Endothelial cell of umbilical vein (primary cell): Measurements from ENCODE around the gene SNX24. TPM values are rescaled to one million over a fixed set of nuclear protein-coding genes. Genes with fewer than 3 reads are reported as not detected.

ENCODE experiments used
- BruUV-seq: library from RNA; stranded (reverse); fragments of 400-500 nt; replicated peaks from 2 replicates; lab custom pipeline; 2021; lab: Mats Ljungman, UMichigan
- CTCF ChIA-PET: fragments of 300-600, 350-600 bp; sonication (Branson Sonifier 250); formaldehyde crosslinking; loops from one replicate; lab custom pipeline; 2021; ENCODE audit warnings: antibody characterized with exemption, inconsistent platforms; lab: Charles Lee
- POLR2A ChIA-PET: fragments of 300-600, 350-600 bp; sonication (Branson Sonifier 250); formaldehyde crosslinking; loops from one replicate; lab custom pipeline; 2021; ENCODE audit warnings: antibody characterized with exemption, inconsistent platforms; lab: Charles Lee
- DNase-seq: peaks from one replicate; pipeline ENCODE4 v3.0.0-alpha.2; 2011; ENCODE audit warnings: low read depth, low spot score
- FAIRE-seq: peaks from 2 replicates; lab custom pipeline; 2011; peaks lifted over from hg19 to GRCh38; lab: Jason Lieb, UNC
- H2AFZ ChIP-seq: 2 replicates; pipeline ENCODE4 v1.6.0; 2012; ENCODE audit warnings: low read depth, low read length, control low read depth, inconsistent platforms
- H3K27ac ChIP-seq: 2 replicates; pipeline ENCODE4 v1.5.1; 2011; ENCODE audit warnings: low read depth, mild to moderate bottlenecking, control low read depth, low read length, moderate library complexity; ENCODE audit not compliant: insufficient read depth
- H3K27me3 ChIP-seq, 2 experiments: 2 replicates each; pipeline versions ENCODE4 v1.6.0 to v1.6.1; 2011; ENCODE audit warnings: low read length in 2 of 2, mixed read lengths in 1 of 2; ENCODE audit not compliant: control insufficient read depth in 2 of 2, insufficient read depth in 2 of 2
- H3K36me3 ChIP-seq, 2 experiments: 2 replicates in 1 of 2; 3 replicates in 1 of 2; pipeline ENCODE4 v1.5.1; 2011; ENCODE audit warnings: low read length in 2 of 2, mild to moderate bottlenecking in 1 of 2, moderate library complexity in 1 of 2; ENCODE audit not compliant: control insufficient read depth in 2 of 2, insufficient read depth in 2 of 2; ENCODE audit errors: extremely low read depth in 1 of 2
- H3K4me1 ChIP-seq: 3 replicates; pipeline ENCODE4 v1.5.1; 2011; ENCODE audit warnings: mild to moderate bottlenecking, low read length; ENCODE audit not compliant: control insufficient read depth, insufficient read depth; ENCODE audit errors: extremely low read depth
- H3K4me2 ChIP-seq: 2 replicates; pipeline ENCODE4 v1.6.1; 2011; ENCODE audit warnings: low read length, control low read depth, mixed read lengths; ENCODE audit not compliant: insufficient read depth
- H3K4me3 ChIP-seq, 3 experiments: fragments of 200-600 bp in 1 of 3; sonication (generic), shearing (Covaris generic) in 1 of 3; replicated peaks in 1 of 3; 2 replicates each; pipeline ENCODE4 v1.5.1; 2011 to 2016; ENCODE audit warnings: control low read depth in 3 of 3, low read length in 3 of 3, mild to moderate bottlenecking in 2 of 3, inconsistent platforms in 1 of 3, low read depth in 1 of 3, moderate library complexity in 1 of 3; ENCODE audit not compliant: insufficient read depth in 1 of 3
- H3K79me2 ChIP-seq: 2 replicates; pipeline ENCODE4 v1.6.0; 2012; ENCODE audit warnings: low read length, inconsistent platforms; ENCODE audit not compliant: control insufficient read depth, insufficient read depth
- H3K9ac ChIP-seq: replicated peaks from 2 replicates; pipeline ENCODE3; 2011; ENCODE audit warnings: low read length, control low read depth; ENCODE audit not compliant: insufficient read depth; ENCODE audit errors: extremely low read depth
- H3K9me1 ChIP-seq: replicated peaks from 3 replicates; pipeline ENCODE4 v1.6.0; 2011; ENCODE audit warnings: mild to moderate bottlenecking, low read length; ENCODE audit not compliant: control insufficient read depth, insufficient read depth; ENCODE audit errors: extremely low read depth
- H3K9me3 ChIP-seq: replicated peaks from 2 replicates; pipeline ENCODE4 v1.5.1; 2012; ENCODE audit warnings: low read length, inconsistent platforms; ENCODE audit not compliant: control insufficient read depth, insufficient read depth
- H4K20me1 ChIP-seq: replicated peaks from 2 replicates; pipeline ENCODE3; 2011; ENCODE audit warnings: mild to moderate bottlenecking, low read length; ENCODE audit not compliant: control insufficient read depth, insufficient read depth; ENCODE audit errors: extremely low read depth
- EZH2 ChIP-seq: IDR thresholded peaks from 2 replicates; pipeline ENCODE4 v1.6.1; 2012; ENCODE audit warnings: borderline replicate concordance, low read depth, mild to moderate bottlenecking, moderate library complexity, low read length, inconsistent platforms; ENCODE audit not compliant: severe bottlenecking
- FOS ChIP-seq: IDR thresholded peaks from 2 replicates; pipeline ENCODE4 v1.6.1; 2011; ENCODE audit warnings: mild to moderate bottlenecking, low read length, moderate library complexity, borderline replicate concordance; ENCODE audit not compliant: insufficient read depth
- GATA2 ChIP-seq: IDR thresholded peaks from 2 replicates; pipeline ENCODE4 v1.7.0; 2011; ENCODE audit warnings: low read depth, mild to moderate bottlenecking, moderate library complexity, mixed read lengths, low read length; ENCODE audit not compliant: insufficient read length, insufficient read depth
- JUN ChIP-seq: IDR thresholded peaks from 2 replicates; pipeline ENCODE4 v1.6.1; 2011; ENCODE audit warnings: borderline replicate concordance, low read depth; ENCODE audit not compliant: insufficient read length, insufficient read depth
- MYC ChIP-seq: IDR thresholded peaks from one replicate; pipeline ENCODE4 v1.6.1; 2011; ENCODE audit warnings: mild to moderate bottlenecking, low read depth, low read length
- POLR2A ChIP-seq: IDR thresholded peaks from 2 replicates; pipeline ENCODE4 v1.6.1; 2012; ENCODE audit warnings: low read depth, mild to moderate bottlenecking, control low read depth, low read length
- POLR2AphosphoS5 ChIP-seq: IDR thresholded peaks from 2 replicates; pipeline ENCODE4 v1.6.1; 2012; ENCODE audit warnings: low read depth, mild to moderate bottlenecking, control low read depth, low read length, moderate library complexity; ENCODE audit not compliant: insufficient read depth
- dilution Hi-C: fragments of 300-500 bp; cut with MboI; formaldehyde crosslinking; loops from one replicate; pipeline ENCODE4 v1.15.0; 2019; ENCODE audit warnings: low sequenced_read_pairs; ENCODE audit not compliant: extremely low pct_ligation_motif_present
- intact Hi-C: fragments of 100-400 bp; cut with micrococcal nuclease; formaldehyde crosslinking; loops from one replicate; pipeline ENCODE4 v1.10.0; 2022
- polyA plus RNA-seq, 4 experiments: library from polyadenylated mRNA; depleted of rRNA in 3 of 4; stranded (reverse) in 3 of 4; unstranded in 1 of 4; fragments of >200 nt; gene quantifications; 2 replicates each; pipeline versions ENCODE4 v1.2.1 to v1.2.3, GENCODE V29; 2011 to 2012; ENCODE audit warnings: missing spikeins in 1 of 4
- total RNA-seq: library from RNA; stranded (reverse); gene quantifications from 2 replicates; pipeline ENCODE4 v1.2.3, GENCODE V29; 2021
- TF ChIP-seq, protein P1 (sequence below), 2 donors: IDR thresholded peaks; 1 replicate in 1 of 2; 2 replicates in 1 of 2; pipeline ENCODE4 v1.5.1; 2011; ENCODE audit warnings: low read length in 2 of 2, mild to moderate bottlenecking in 2 of 2, moderate library complexity in 2 of 2, control low read depth in 1 of 2, inconsistent platforms in 1 of 2, low read depth in 1 of 2; ENCODE audit not compliant: insufficient read depth in 1 of 2; ENCODE audit errors: extremely low read depth in 1 of 2
- TF ChIP-seq, protein P2 (sequence below): IDR thresholded peaks from 2 replicates; pipeline ENCODE4 v1.6.1; 2011; ENCODE audit not compliant: insufficient read depth, insufficient read length

The SNX24 gene
- total and polyA plus RNA-seq, 2 donors (not counting 3 experiments of a cell fraction or from before 2014, with no cell fraction given): 2.9 to 14.9 TPM

DNA sequence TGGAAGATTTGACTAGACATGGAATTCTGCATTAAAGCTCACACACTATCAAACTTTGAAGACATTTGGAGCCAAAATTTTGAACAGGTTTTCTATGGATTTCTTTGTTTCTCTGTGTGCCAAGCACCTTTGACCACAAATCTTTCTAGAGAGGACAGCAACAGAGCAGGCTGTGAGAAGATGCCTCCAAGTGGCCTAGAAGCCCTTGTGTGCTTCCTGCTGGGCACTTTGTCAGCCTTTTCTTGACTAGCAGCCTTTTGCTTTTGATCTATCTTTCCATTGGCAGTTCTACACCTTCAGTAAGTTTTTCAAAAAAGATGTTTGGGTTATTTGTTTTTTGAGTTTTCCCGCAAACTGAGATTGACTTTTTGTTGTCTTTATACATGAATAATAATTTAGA, 84.6 kb downstream of the SNX24 start:
- Histone ChIP-seq H3K79me2 (no peaks in the 10 kb centered on the region), H3K36me3 (no peaks in the 10 kb centered on the region), H3K27me3 (no peaks in the 10 kb centered on the region), H2AFZ (no peak overlapping the region), H3K4me1 (no peaks in the 10 kb centered on the region), H4K20me1 (no peaks in the 10 kb centered on the region), H3K4me3 (no peak overlapping the region), H3K9ac (no peak overlapping the region), H3K9me1 (no peaks in the 10 kb centered on the region), H3K4me2 (no peak overlapping the region), H3K9me3 (no peaks in the 10 kb centered on the region), H3K27ac (no peak overlapping the region)
- dilution Hi-C loops: no loop called here
- no peak for TF ChIP-seq POLR2AphosphoS5
- TF ChIP-seq MYC: no peak
- TF ChIP-seq, protein P1, sequence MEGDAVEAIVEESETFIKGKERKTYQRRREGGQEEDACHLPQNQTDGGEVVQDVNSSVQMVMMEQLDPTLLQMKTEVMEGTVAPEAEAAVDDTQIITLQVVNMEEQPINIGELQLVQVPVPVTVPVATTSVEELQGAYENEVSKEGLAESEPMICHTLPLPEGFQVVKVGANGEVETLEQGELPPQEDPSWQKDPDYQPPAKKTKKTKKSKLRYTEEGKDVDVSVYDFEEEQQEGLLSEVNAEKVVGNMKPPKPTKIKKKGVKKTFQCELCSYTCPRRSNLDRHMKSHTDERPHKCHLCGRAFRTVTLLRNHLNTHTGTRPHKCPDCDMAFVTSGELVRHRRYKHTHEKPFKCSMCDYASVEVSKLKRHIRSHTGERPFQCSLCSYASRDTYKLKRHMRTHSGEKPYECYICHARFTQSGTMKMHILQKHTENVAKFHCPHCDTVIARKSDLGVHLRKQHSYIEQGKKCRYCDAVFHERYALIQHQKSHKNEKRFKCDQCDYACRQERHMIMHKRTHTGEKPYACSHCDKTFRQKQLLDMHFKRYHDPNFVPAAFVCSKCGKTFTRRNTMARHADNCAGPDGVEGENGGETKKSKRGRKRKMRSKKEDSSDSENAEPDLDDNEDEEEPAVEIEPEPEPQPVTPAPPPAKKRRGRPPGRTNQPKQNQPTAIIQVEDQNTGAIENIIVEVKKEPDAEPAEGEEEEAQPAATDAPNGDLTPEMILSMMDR (IDR thresholded peaks at IDR 0.05; ENCODE audit: extremely low read depth in 1 of 2, insufficient read depth in 1 of 2, low read depth in 1 of 2, low read length in 2 of 2): no peak
- no peak for TF ChIP-seq POLR2A
- TF ChIP-seq FOS: no peak
- TF ChIP-seq GATA2: no peak
- TF ChIP-seq, protein P2, sequence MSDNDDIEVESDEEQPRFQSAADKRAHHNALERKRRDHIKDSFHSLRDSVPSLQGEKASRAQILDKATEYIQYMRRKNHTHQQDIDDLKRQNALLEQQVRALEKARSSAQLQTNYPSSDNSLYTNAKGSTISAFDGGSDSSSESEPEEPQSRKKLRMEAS: no peak
- no peak for TF ChIP-seq EZH2
- no peak for TF ChIP-seq JUN
- CTCF ChIA-PET: interaction anchor here (1.0 kb wide), 1 partner anchor 8 kb away, joined by 3 read pairs; no protein-coding TSS in a partner anchor
- POLR2A ChIA-PET: no interaction called here
- FAIRE-seq (no peak), DNase-seq (no peak)
- BruUV-seq: no TSS peak
- intact Hi-C loops: no loop called here
